HepG2 (cell line): Measurements from ENCODE around the gene ARHGEF9. TPM values are rescaled to one million over a fixed set of nuclear protein-coding genes. Genes with fewer than 3 reads are reported as not detected.

Experiments
- ATAC-seq: fragments of 200-7000 bp; cut with Tn5 transposase; 3 replicates; pipeline ENCODE4 v1.9.1; 2020; ENCODE audit warnings: mild to moderate bottlenecking, moderate library complexity
- BruUV-seq: library from RNA; stranded (reverse); fragments of 400-500 nt; replicated peaks from 2 replicates; lab custom pipeline; 2021; lab: Mats Ljungman, UMichigan
- CTCF ChIA-PET: fragments of 300-600 bp; formaldehyde crosslinking; extraction: SDS; loops from one replicate; lab custom pipeline; 2021; ENCODE audit warnings: low total read pairs, inconsistent platforms, low intra/inter-chr PET ratio; lab: Yijun Ruan, JAX
- POLR2A ChIA-PET: fragments of 350-600 bp; sonication (Branson Sonifier 250); formaldehyde crosslinking; loops from one replicate; lab custom pipeline; 2020; ENCODE audit warnings: antibody characterized with exemption, inconsistent platforms; lab: Yijun Ruan, JAX
- DNase-seq: peaks from one replicate; pipeline ENCODE4 v3.0.0-alpha.2; 2015; ENCODE audit warnings: low spot score
- FAIRE-seq: peaks from 3 replicates; lab custom pipeline; 2011; peaks lifted over from hg19 to GRCh38; lab: Jason Lieb, UNC
- H2AFZ ChIP-seq: one replicate; pipeline ENCODE4 v1.6.1; 2011; ENCODE audit warnings: low read length, inconsistent platforms
- H3K27ac ChIP-seq: fragments of 300-600 bp; 3 replicates; pipeline ENCODE4 v1.8.0; 2011; ENCODE audit warnings: mixed run types, mild to moderate bottlenecking, mixed read lengths, low read length, inconsistent platforms; ENCODE audit not compliant: insufficient read depth; ENCODE audit errors: extremely low read length
- H3K27me3 ChIP-seq, 2 experiments: fragments of 200-600 bp in 1 of 2; 2 replicates in 1 of 2; 3 replicates in 1 of 2; pipeline versions ENCODE4 v1.6.0 to v1.8.0; 2011; ENCODE audit warnings: low read length in 2 of 2, mild to moderate bottlenecking in 2 of 2, moderate library complexity in 2 of 2, inconsistent platforms in 1 of 2; ENCODE audit not compliant: insufficient read depth in 2 of 2, control insufficient read depth in 1 of 2
- H3K36me3 ChIP-seq, 2 experiments: fragments of 200-600 bp in 1 of 2; replicated peaks in 1 of 2; 2 replicates in 1 of 2; 3 replicates in 1 of 2; pipeline versions ENCODE4 v1.5.1 to v1.8.0; 2011; ENCODE audit warnings: low read length in 2 of 2, inconsistent platforms in 1 of 2; ENCODE audit not compliant: insufficient read depth in 2 of 2, control insufficient read depth in 1 of 2
- H3K4me1 ChIP-seq: 2 replicates; pipeline ENCODE4 v1.5.1; 2012; ENCODE audit warnings: low read length, inconsistent platforms; ENCODE audit not compliant: insufficient read depth
- H3K4me2 ChIP-seq: 2 replicates; pipeline ENCODE4 v1.6.0; 2011; ENCODE audit warnings: low read depth, low read length, inconsistent platforms
- H3K4me3 ChIP-seq, 3 experiments: fragments of 200-600 bp in 1 of 3; sonication (generic), shearing (Covaris generic) in 1 of 3; replicated peaks in 1 of 3; 2 replicates each; pipeline ENCODE4 v1.5.1; 2011 to 2016; ENCODE audit warnings: low read length in 3 of 3, inconsistent platforms in 2 of 3, low read depth in 2 of 3, mild to moderate bottlenecking in 2 of 3, control low read depth in 1 of 3, mixed read lengths in 1 of 3; ENCODE audit not compliant: insufficient read depth in 1 of 3
- H3K79me2 ChIP-seq: one replicate; pipeline ENCODE4 v1.6.1; 2011; ENCODE audit warnings: low read length, inconsistent platforms; ENCODE audit not compliant: insufficient read depth
- H3K9ac ChIP-seq: 2 replicates; pipeline ENCODE4 v1.6.0; 2011; ENCODE audit warnings: mild to moderate bottlenecking, low read depth, low read length, inconsistent platforms; ENCODE audit not compliant: insufficient read depth
- H3K9me3 ChIP-seq: 2 replicates; pipeline ENCODE4 v1.5.1; 2012; ENCODE audit warnings: mild to moderate bottlenecking, low read length
- H4K20me1 ChIP-seq: 2 replicates; pipeline ENCODE4 v1.6.0; 2011; ENCODE audit warnings: inconsistent platforms, mild to moderate bottlenecking, low read length, moderate library complexity; ENCODE audit not compliant: insufficient read depth
- AHDC1 ChIP-seq: sonication (generic); formaldehyde crosslinking; IDR thresholded peaks from 2 replicates; pipeline ENCODE4 v1.5.1; 2020; ENCODE audit warnings: mild to moderate bottlenecking, missing genetic modification reagents, borderline replicate concordance
- KDM1A ChIP-seq: IDR thresholded peaks from 2 replicates; pipeline ENCODE4 v1.6.1; 2016; ENCODE audit warnings: missing compliant biosample characterization
- RFX1 ChIP-seq: fragments of 450-650 bp; IDR thresholded peaks from 2 replicates; pipeline ENCODE4 v1.6.1; 2017
- ZNF451 ChIP-seq: sonication (generic); formaldehyde crosslinking; IDR thresholded peaks from 2 replicates; pipeline ENCODE4 v1.5.0; 2020; ENCODE audit warnings: mild to moderate bottlenecking, missing genetic modification reagents
- ZSCAN9 ChIP-seq: IDR thresholded peaks from 2 replicates; pipeline ENCODE4 v1.6.1; 2016; ENCODE audit warnings: borderline replicate concordance
- WGBS: methylation state at CpG from one replicate; pipeline ENCODE4 v1.1.6; 2017; ENCODE audit warnings: low lambda C conversion rate; 5-methylcytosine and 5-hydroxymethylcytosine counted together
- in situ Hi-C: cut with HindIII; loops from 2 replicates; pipeline ENCODE4 v1.10.0; 2017; ENCODE audit warnings: low pct_unique_long_range_greater_than_20kb; ENCODE audit not compliant: extremely low pct_ligation_motif_present
- intact Hi-C: fragments of 100-400 bp; cut with micrococcal nuclease; formaldehyde crosslinking; loops from one replicate; pipeline ENCODE4 v1.10.0; 2022; ENCODE audit not compliant: unreplicated experiment
- polyA plus RNA-seq, 8 experiments: library from polyadenylated mRNA; depleted of rRNA in 3 of 8; stranded (reverse) in 7 of 8; unstranded in 1 of 8; fragments of >200 nt; fragmentation: Illumina TruSeq in 4 of 8; extraction: Trizol in 4 of 8; gene quantifications; 2 replicates each; pipeline versions ENCODE4 v1.2.1 to v1.2.3, GENCODE V29; 2011 to 2016; ENCODE audit warnings: low read depth in 4 of 8, missing spikeins in 1 of 8, mixed read lengths in 1 of 8; ENCODE audit not compliant: insufficient read depth in 1 of 8
- total RNA-seq, 5 experiments: library from RNA; depleted of rRNA; stranded (reverse); fragments of >200 nt; fragmentation: Illumina TruSeq; extraction: Trizol; gene quantifications; 2 replicates each; pipeline ENCODE4 v1.2.3, GENCODE V29; 2016; ENCODE audit warnings: low read depth in 1 of 5

ARHGEF9 gene
- total and polyA plus RNA-seq, 2 of the 13 experiments (the other 11 are each of a cell fraction or from before 2014, with no cell fraction given): 0.91 to 1.8 TPM

DNA sequence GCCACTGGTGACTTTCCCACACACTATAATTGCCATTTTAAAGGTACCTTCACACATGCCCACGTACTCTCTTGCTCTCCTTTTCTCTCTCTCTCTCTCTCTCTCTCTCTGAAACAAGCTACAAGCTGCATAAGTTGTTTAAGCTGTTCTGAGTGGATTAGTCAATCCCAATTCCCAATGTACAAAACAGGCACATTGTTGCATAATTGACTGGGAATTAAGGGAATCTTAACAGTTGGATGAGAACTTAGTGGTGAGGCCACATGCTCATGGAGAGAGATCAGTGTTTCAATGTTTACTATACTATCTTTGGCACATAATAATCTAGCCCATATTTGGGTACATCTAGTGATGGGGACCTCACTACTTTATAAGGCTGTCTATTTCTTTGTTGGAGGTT is 123.3 kb downstream of the ARHGEF9 start:
- H3K27ac ChIP-seq: no peak overlapping the region
- no peaks in the 10 kb centered on the region for H4K20me1 ChIP-seq
- no peaks in the 10 kb centered on the region for H3K9me3 ChIP-seq
- POLR2A ChIA-PET: no interaction called here
- no peaks in the 10 kb centered on the region for H3K27me3 ChIP-seq
- no peaks in the 10 kb centered on the region for H3K36me3 ChIP-seq
- H3K4me2 ChIP-seq: no peak overlapping the region
- H3K9ac ChIP-seq: no peak overlapping the region
- no peak for TF ChIP-seq KDM1A (CRISPR knock-in tag)
- no peak for TF ChIP-seq ZNF451
- no peak for TF ChIP-seq RFX1
- TF ChIP-seq ZSCAN9 (CRISPR knock-in tag): no peak
- no peak for TF ChIP-seq AHDC1 (CRISPR knock-in tag)
- 4% methylated on average over 1 of the region's 1 CpG for WGBS
- in situ Hi-C loops: no loop called here
- no peaks in the 10 kb centered on the region for H3K4me1 ChIP-seq
- BruUV-seq: no TSS peak
- no peaks in the 10 kb centered on the region for H3K79me2 ChIP-seq
- ATAC-seq: no peak
- intact Hi-C loops: no loop called here
- H3K4me3 ChIP-seq: no peak overlapping the region
- DNase-seq: no peak
- H2AFZ ChIP-seq: no peak overlapping the region
- FAIRE-seq: no peak
- CTCF ChIA-PET: no interaction called here
